22Rv1 (cell line): ENCODE results near the gene C6orf47.

Source experiments
- ZFX ChIP-seq: fragments of 450-650 bp; IDR thresholded peaks from 2 replicates; pipeline ENCODE4 v1.6.1; 2017; ENCODE audit warnings: antibody characterized with exemption, borderline replicate concordance
- TF ChIP-seq, protein P1 (sequence below): fragments of 450-650 bp; IDR thresholded peaks from 2 replicates; pipeline ENCODE4 v1.5.1; 2017; ENCODE audit warnings: mild to moderate bottlenecking

DNA sequence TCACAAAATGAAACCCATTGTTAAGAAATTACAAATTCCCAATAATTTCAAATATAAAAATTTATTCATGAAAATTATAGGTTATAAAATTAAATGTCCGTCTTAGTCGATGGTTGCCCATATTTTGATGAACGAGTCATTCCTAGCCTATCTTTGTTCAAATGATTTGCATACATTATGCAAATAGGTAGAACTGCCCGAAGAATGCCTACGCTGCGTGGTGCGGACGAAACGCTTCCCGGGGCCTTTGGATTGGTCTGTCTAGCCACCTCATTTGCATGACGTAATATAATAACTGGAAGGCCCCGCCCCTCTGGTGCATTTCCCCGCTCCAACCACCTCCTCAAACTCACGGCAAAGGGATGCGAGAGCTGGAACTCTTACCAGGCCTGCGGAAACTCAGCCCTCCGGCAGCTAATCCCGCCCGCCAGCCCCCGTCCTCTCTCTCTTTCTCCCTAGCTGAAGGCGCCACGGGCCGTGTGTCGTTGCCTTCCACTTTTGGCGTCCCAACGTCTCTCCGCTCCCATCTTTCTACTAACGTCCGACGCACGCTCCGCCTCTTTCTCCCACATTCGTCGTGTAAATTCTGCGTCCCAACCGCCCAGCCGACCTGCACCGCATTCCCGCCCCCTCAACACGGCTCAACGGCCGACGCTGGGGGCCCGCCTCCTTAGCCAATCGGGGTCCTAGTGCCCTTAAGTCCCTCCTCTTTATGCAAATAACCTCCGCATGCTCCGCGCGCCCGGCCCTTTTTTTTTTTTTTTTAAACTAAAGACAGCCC, 40.6 kb downstream of the C6orf47 start:
- TF ChIP-seq, protein P1, sequence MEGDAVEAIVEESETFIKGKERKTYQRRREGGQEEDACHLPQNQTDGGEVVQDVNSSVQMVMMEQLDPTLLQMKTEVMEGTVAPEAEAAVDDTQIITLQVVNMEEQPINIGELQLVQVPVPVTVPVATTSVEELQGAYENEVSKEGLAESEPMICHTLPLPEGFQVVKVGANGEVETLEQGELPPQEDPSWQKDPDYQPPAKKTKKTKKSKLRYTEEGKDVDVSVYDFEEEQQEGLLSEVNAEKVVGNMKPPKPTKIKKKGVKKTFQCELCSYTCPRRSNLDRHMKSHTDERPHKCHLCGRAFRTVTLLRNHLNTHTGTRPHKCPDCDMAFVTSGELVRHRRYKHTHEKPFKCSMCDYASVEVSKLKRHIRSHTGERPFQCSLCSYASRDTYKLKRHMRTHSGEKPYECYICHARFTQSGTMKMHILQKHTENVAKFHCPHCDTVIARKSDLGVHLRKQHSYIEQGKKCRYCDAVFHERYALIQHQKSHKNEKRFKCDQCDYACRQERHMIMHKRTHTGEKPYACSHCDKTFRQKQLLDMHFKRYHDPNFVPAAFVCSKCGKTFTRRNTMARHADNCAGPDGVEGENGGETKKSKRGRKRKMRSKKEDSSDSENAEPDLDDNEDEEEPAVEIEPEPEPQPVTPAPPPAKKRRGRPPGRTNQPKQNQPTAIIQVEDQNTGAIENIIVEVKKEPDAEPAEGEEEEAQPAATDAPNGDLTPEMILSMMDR, result no peak
- no peak for TF ChIP-seq ZFX
